Eye (tissue), 1 donor: ENCODE measurements around the gene FBP1.

ENCODE experiments used
- DNase-seq: peaks from one replicate; pipeline ENCODE4 v3.0.0-alpha.2; 2015

Gene FBP1

GRCh38 chr9:94655739-94656138, 16.4 kb upstream of the FBP1 start:
- no peak for DNase-seq

- no peak for DNase-seq
These were observed 15.0 kb upstream of the FBP1 start for GRCh38 chr9:94654165-94654894.

DNA sequence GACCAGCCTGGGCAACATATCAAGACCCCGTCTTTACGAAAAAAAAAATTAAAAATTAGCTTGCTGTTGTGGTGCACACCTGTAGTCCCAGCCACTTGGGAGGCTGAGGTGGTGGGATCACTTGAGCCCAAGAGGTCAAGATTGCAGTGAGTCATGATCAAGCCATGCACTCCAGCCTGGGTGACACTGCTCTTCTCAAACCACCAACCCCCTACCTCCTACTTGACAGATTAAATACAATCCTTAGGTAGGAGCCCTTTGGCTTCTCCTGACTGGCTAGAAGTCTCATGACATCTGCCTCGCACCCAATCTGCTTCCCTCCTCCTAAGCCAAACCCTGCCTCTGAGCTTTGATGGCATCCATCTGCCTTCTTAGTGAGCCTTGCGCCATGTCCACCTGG, 11.6 kb upstream of the FBP1 start:
- no peak for DNase-seq

- no peak for DNase-seq
These were observed 9.9 kb upstream of the FBP1 start for GRCh38 chr9:94649100-94649819.

DNA sequence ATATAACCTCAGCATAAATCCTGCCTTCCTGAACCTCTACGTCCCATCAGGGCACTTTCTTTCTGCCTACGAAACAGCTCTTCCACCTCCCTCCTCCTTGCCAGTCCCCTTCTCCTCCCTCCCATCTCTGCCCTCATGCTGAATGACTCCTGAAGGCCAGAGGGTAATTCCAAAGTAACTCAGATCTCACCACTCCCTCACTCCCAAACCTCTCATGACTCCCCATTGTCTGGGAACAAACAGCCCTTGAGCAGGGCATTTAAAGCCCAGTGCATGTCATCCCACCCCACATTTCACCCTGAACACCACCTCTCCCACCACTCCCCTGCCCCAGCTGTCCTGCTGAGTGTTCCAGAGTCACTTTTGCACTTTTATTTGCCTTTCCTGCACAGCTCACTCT, 8.9 kb upstream of the FBP1 start:
- no peak for DNase-seq

DNA sequence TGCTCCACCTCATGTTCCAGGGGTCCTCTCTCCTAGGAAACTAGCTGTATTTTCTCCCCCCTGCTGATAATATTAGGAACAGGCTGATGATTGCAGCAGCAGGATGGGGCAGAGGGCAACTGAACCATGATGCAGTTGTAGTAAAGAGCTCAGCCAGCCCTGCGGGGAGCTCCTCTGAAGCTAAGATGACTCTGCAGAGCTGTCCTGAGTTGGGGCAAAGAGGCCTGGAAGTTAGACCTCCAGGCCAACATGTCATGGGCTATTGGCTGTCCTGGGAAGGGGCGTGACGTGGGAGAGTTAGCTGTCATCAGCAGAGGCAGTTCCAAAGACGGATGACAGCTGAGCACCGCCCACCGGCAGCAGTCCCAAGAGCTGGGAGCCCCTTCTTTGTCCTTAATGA, 6.6 kb upstream of the FBP1 start:
- DNase-seq, result peak; percentile 51

DNA sequence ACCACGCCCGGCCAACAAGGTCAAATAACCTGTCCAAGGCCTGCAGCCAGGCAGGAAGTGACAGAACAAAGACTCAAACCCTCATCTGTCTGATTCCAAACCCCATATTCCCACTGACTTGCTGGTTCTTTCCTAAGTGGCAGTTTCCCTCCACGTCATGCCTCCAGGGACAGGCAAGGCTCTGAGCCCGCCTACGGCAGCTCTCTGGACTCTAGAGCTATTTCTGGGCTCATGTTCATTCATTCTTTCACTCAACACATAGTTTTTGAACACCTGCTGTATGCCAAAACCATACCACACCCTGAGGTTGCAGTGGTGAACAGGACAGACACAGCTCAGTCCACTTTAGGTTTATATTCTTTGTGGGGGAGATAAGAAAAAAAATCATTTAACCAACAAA, 5.2 kb upstream of the FBP1 start:
- DNase-seq, result no peak

GRCh38 chr9:94643741-94644140, 4.4 kb upstream of the FBP1 start:
- no peak for DNase-seq

DNA sequence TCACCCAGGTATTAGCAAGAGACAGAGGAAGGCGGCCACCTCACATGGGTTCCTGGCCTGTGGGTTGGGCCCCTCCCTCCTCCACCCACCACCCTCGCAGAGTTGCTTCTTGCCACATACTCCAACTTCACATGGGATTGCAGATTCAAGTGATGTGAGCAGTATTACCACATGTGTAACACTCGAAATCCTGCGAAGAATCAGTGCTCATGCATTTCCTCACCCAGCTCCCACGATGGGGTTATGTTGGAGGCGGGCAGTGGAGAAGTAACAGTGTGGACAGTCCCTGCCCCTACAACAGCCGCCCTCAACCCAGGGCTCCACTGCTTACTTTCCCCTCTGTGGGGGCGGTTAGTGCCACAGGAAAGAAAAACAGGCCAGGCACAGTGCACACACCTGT, 3.9 kb upstream of the FBP1 start:
- DNase-seq, result no peak

GRCh38 chr9:94642501-94642900, 3.2 kb upstream of the FBP1 start:
- no peak for DNase-seq

GRCh38 chr9:94639999-94640376, 670 bp upstream of the FBP1 start:
- DNase-seq, result no peak

GRCh38 chr9:94638335-94639060, 820 bp downstream of the FBP1 start:
- DNase-seq, result no peak

- no peak for DNase-seq
These were observed 6.6 kb downstream of the FBP1 start for GRCh38 chr9:94632737-94633136.

GRCh38 chr9:94631599-94631998, 7.7 kb downstream of the FBP1 start:
- no peak for DNase-seq

GRCh38 chr9:94630833-94631232, 8.5 kb downstream of the FBP1 start:
- peak; percentile 51 for DNase-seq

GRCh38 chr9:94630281-94630680, 9.0 kb downstream of the FBP1 start:
- no peak for DNase-seq

- no peak for DNase-seq
These were observed 12.0 kb downstream of the FBP1 start for GRCh38 chr9:94627287-94627686.

- no peak for DNase-seq
These were observed 13.5 kb downstream of the FBP1 start for GRCh38 chr9:94625835-94626234.

GRCh38 chr9:94624629-94625028, 14.7 kb downstream of the FBP1 start:
- DNase-seq, result no peak

DNA sequence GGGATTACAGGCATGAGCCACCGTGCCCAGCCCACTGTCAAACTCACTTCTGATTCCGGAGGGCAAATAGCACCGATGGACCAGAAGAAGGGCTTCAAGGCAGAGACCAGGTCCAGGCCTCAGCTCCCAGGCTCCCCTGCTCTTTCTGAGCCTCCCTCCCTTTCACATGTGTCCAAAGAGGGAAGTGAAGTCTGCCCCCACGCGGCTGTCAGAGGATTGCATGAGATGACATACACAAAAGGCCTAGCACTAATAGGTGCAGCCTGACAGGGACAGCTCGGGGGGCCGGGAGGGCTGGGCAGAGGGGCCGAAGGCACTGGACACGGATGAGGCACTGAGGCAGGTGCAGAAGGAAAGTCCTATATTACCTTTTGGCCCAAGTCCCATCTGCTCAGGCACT, 16.1 kb downstream of the FBP1 start:
- peak; percentile 70 for DNase-seq

- no peak for DNase-seq
These were observed 17.1 kb downstream of the FBP1 start for GRCh38 chr9:94622087-94622800.

- DNase-seq, result no peak
These were observed 20.3 kb downstream of the FBP1 start for GRCh38 chr9:94619026-94619425.

GRCh38 chr9:94613003-94613402, 26.3 kb downstream of the FBP1 start:
- no peak for DNase-seq
